RWPE1 (cell line): ENCODE measurements around the gene C1QTNF6.
"Not testable (repeated sequence)": the region's sequence is repeated elsewhere in the genome, so short reads cannot be mapped to it uniquely, and the experiment has no call there.

Source experiments
- CTCF ChIA-PET: fragments of 350-600 bp; sonication (Branson Sonifier 250); formaldehyde crosslinking; extraction: SDS; loops from one replicate; lab custom pipeline; 2021; lab: Yijun Ruan, JAX
- POLR2A ChIA-PET: fragments of 400-600 bp; formaldehyde crosslinking; extraction: SDS; loops from one replicate; lab custom pipeline; 2020; ENCODE audit warnings: antibody characterized with exemption; ENCODE audit not compliant: low non-redundant PET; lab: Yijun Ruan, JAX
- DNase-seq: peaks from one replicate; pipeline ENCODE4 v3.0.0; 2012; ENCODE audit warnings: low spot score
- H3K27ac ChIP-seq: fragments of 450-650 bp; 2 replicates; pipeline ENCODE4 v1.5.1; 2017
- TF ChIP-seq, protein P1 (sequence below): fragments of 450-650 bp; conservative IDR thresholded peaks from 2 replicates; pipeline ENCODE4 v1.5.1; 2017; ENCODE audit warnings: low read depth, mild to moderate bottlenecking

C1QTNF6 gene

DNA sequence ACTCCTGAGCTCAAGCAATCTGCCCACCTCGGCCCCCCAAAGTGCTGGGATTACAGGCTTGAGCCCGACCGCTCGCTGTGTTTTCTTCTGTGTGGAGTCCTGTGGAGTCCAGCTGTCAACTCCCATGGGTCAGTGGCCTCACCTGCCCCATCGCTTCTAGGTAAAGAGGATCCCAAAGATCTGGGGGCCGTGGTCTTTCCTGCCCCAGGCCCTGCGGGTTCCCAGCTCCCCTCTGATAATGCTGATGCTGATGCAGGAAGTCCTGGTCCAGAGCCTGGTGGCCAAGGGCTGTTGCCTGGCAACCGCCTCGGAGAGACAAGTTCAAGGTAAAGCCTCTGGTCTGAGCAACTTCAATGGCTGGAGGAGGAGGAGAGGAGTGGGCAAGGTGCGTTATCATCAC is 14.7 kb upstream of the C1QTNF6 start:
- H3K27ac ChIP-seq: no peak overlapping the region
- POLR2A ChIA-PET: no interaction called here
- CTCF ChIA-PET: no interaction called here
- DNase-seq: no peak
- TF ChIP-seq, protein P1, sequence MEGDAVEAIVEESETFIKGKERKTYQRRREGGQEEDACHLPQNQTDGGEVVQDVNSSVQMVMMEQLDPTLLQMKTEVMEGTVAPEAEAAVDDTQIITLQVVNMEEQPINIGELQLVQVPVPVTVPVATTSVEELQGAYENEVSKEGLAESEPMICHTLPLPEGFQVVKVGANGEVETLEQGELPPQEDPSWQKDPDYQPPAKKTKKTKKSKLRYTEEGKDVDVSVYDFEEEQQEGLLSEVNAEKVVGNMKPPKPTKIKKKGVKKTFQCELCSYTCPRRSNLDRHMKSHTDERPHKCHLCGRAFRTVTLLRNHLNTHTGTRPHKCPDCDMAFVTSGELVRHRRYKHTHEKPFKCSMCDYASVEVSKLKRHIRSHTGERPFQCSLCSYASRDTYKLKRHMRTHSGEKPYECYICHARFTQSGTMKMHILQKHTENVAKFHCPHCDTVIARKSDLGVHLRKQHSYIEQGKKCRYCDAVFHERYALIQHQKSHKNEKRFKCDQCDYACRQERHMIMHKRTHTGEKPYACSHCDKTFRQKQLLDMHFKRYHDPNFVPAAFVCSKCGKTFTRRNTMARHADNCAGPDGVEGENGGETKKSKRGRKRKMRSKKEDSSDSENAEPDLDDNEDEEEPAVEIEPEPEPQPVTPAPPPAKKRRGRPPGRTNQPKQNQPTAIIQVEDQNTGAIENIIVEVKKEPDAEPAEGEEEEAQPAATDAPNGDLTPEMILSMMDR: no peak

DNA sequence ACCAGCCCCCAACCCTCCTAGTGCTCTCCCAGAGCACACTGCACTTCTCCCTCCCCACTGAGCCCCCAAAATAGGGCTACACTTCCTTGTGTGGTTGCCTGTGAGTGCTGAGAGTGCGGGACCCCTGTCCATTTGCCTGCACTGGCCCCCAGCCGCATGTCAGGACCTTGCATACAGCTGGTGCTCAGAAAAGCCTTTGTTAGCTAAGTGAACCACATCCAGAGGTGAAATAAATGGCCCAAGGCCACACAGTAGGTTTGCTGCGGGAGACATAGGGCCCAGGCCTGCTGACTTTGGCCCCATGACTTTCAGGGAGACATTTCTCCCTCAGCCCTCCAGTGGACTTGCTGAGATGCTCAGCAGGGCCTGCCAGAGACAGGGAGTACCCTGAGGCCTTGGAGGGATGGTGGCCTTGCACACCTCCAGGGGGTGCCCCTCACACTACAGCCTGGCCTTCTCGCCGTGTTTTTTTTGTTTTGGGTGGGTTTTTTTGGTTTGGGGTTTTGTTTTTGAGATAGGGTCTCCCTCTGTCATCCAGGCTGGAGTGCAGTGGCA is 14.0 kb upstream of the C1QTNF6 start:
- peak overlapping the region; percentile 15; the same call in 1 of the 2 replicates for H3K27ac ChIP-seq
- POLR2A ChIA-PET: no interaction called here
- no peak for DNase-seq
- TF ChIP-seq, protein P1: no peak
- CTCF ChIA-PET: no interaction called here

DNA sequence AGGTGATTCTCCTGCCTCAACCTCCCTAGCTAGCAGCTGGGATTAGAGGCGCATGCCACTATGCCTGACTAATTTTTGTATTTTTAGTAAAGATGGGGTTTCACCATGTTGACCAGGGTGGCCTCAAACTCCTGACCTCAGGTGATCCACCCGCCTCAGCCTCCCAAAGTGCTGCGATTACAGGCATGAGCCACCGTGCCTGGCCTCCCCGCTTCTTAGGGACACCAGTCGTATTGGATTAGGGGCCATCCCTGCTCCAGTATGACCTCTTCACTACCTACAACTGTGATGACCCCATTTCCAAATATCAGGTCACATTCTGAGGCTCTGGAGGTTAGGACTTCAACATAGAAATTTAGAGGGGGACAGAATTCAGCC is 13.4 kb upstream of the C1QTNF6 start:
- peak overlapping the region; percentile 98; the same call in 1 of the 2 replicates for H3K27ac ChIP-seq
- CTCF ChIA-PET: interaction anchor here (0.5 to 0.6 kb wide), 2 partner anchors 24 to 255 kb away, joined by 3 read pairs; no protein-coding TSS in a partner anchor
- DNase-seq, POLR2A ChIA-PET: not testable (repeated sequence)

DNA sequence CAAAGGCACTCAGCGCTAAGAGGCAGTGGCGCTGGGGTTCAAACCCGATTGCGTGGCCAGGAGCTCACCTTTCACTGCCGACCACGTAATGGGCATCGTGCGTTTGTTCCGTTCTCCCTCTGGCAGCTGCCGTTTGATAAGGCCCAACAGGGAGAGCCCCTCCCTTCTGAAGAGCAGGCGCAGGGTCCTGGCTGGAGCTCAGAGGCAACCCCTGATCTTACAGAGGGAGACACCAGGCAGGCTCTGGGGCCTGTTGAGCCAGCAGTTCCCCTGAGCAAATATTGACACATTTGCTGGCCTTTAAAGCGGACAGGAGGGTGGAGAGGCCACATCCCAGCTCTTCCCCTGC is 11.7 kb upstream of the C1QTNF6 start:
- peak overlapping the region; percentile 98 for H3K27ac ChIP-seq
- no peak for DNase-seq
- TF ChIP-seq, protein P1: peak; percentile 53
- POLR2A ChIA-PET: no interaction called here
- CTCF ChIA-PET: interaction anchor here (0.6 to 1.3 kb wide), 6 partner anchors 11 to 262 kb away, joined by 3 to 5 read pairs (median 4); no protein-coding TSS in a partner anchor

DNA sequence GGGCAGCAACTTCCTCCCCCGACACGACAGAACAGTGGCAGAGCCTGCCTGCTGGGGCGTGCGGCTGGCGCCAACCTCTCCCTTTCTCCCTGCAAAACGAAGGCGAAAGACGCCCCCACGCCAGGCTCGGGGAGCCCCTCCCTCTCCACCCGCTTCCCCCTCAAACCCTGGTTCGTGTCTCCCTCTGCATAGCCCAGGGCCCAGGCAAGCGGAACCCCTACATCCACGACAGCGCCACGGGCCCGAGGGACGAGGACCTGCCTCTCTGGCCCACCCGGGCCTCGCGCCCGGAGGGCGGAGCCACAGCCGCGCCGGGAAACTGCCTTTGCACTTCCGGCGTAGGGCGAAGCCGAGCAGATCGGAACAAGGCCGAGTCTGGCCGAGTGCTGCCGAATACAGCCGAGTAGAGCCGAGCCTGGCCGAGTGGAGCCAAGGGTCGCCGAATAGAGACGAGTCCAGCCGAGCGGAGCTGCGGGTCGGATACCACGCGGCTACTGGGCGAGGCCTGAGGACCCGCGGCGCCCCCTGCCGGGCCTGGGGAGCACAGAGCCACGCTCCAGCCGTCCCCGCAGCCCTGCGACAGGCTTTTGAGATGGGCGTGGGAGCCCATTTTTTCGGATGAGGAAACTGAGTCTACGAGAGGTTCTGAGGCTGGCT is 11.2 kb upstream of the C1QTNF6 start:
- POLR2A ChIA-PET: interaction anchor here (0.6 kb wide), 1 partner anchor 10 kb away, joined by 3 read pairs; no protein-coding TSS in a partner anchor
- DNase-seq: peak; percentile 90
- peak overlapping the region; percentile 98 for H3K27ac ChIP-seq
- CTCF ChIA-PET: interaction anchor here (0.6 to 1.3 kb wide), 6 partner anchors 11 to 263 kb away, joined by 3 to 5 read pairs (median 4); no protein-coding TSS in a partner anchor
- TF ChIP-seq, protein P1: peak; percentile 93

DNA sequence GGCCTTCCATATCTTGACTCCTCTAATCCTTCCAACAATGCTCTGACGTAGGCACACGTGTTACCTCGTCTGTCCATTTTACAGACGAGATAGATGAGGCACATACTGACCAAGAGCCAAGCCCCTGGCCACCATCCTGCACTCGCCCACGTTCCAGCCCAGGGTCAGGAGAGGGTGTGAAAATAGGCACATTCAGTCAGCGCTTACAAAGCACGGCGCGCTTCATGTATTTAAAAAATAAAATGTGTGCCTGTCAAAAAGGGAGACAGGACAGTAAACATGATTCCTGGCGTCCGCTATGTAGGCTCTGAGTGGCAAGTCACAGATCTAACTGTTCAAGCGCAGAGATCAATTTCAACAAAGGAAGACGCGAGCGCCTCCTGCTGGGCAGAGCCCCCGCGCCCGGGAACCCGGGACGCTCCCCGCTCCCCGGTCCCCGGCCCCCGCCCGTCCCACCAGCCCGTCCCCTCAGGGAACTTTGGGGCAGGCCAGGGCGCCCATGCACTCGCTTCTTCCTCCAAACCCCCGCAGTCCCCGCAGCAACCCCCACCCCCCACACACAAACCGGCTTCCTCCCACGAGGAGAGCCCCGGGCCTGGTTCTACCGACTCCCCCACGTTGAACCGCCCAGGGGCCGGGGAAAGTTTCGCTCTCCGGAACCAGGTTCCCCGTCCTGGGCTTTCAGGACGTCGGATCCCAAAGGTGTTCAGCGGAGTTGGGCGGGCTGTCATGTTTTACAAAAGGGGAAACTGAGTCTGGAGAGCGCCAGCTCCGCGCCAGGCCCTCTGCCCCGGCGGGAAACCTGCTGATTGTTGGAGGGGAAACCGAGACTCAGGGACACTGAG is 10.4 kb upstream of the C1QTNF6 start:
- peak; percentile 67 for DNase-seq
- POLR2A ChIA-PET: interaction anchor here (0.6 kb wide), 1 partner anchor 9 kb away, joined by 3 read pairs; no protein-coding TSS in a partner anchor
- TF ChIP-seq, protein P1: peak; percentile 88
- peak overlapping the region; percentile 98 for H3K27ac ChIP-seq
- CTCF ChIA-PET: interaction anchor here (0.7 to 1.3 kb wide), 5 partner anchors 27 to 264 kb away, joined by 3 to 5 read pairs (median 3); no protein-coding TSS in a partner anchor
